WTC11 (cell line): Measurements from ENCODE around the gene PRC1. TPM values are rescaled to one million over a fixed set of nuclear protein-coding genes. Genes with fewer than 3 reads are reported as not detected.
"Not testable (repeated sequence)": the region's sequence is repeated elsewhere in the genome, so short reads cannot be mapped to it uniquely, and the experiment has no call there.

Source experiments
- ATAC-seq: fragments of 200-7000 bp; cut with Tn5 transposase; 2 replicates; pipeline ENCODE4 v1.10.0; 2021; ENCODE audit warnings: mild to moderate bottlenecking, moderate library complexity
- CTCF ChIA-PET: fragments of 300-600 bp; sonication (Branson Sonifier 250); formaldehyde crosslinking; loops from one replicate; lab custom pipeline; 2021; ENCODE audit warnings: antibody characterized with exemption; lab: Charles Lee
- POLR2A ChIA-PET: fragments of 350-600 bp; sonication (Branson Sonifier 250); formaldehyde crosslinking; loops from one replicate; lab custom pipeline; 2021; ENCODE audit warnings: antibody characterized with exemption; lab: Charles Lee
- DNase-seq: peaks from one replicate; pipeline ENCODE4 v3.0.0; 2021; ENCODE audit warnings: low spot score
- H3K27ac Mint-ChIP-seq: 2 replicates; pipeline ENCODE4 v1.8.0; 2021; ENCODE audit warnings: mixed read lengths
- H3K27me3 Mint-ChIP-seq: 2 replicates; pipeline ENCODE4 v1.8.0; 2021; ENCODE audit warnings: low read depth, mild to moderate bottlenecking, moderate library complexity, mixed read lengths
- H3K36me3 Mint-ChIP-seq: 2 replicates; pipeline ENCODE4 v1.8.0; 2021; ENCODE audit warnings: mixed read lengths
- H3K4me1 Mint-ChIP-seq: 2 replicates; pipeline ENCODE4 v1.8.0; 2022; ENCODE audit warnings: mixed read lengths
- H3K4me3 Mint-ChIP-seq: 2 replicates; pipeline ENCODE4 v1.8.0; 2021; ENCODE audit warnings: mild to moderate bottlenecking, moderate library complexity, mixed read lengths
- H3K9me3 Mint-ChIP-seq: 2 replicates; pipeline ENCODE4 v1.8.0; 2021; ENCODE audit warnings: mixed read lengths
- ETV6 ChIP-seq: sonication (generic); formaldehyde crosslinking; IDR thresholded peaks from 2 replicates; pipeline ENCODE4 v1.8.1; 2022; ENCODE audit warnings: mild to moderate bottlenecking, missing genetic modification reagents
- GABPB1 ChIP-seq: sonication (generic); formaldehyde crosslinking; IDR thresholded peaks from 2 replicates; pipeline ENCODE4 v1.8.1; 2023; ENCODE audit warnings: mild to moderate bottlenecking, missing genetic modification reagents
- GRHL2 ChIP-seq: fragments of 250-450 bp; sonication (Bioruptor Pico); IDR thresholded peaks from 2 replicates; pipeline ENCODE4 v1.8.0; 2022; ENCODE audit warnings: mild to moderate bottlenecking, moderate library complexity; ENCODE audit not compliant: insufficient replicate concordance, severe bottlenecking
- KAT7 ChIP-seq: sonication (generic); formaldehyde crosslinking; IDR thresholded peaks from 2 replicates; pipeline ENCODE4 v1.8.1; 2023; ENCODE audit warnings: missing genetic modification reagents, mild to moderate bottlenecking, borderline replicate concordance
- MLX ChIP-seq: sonication (generic); formaldehyde crosslinking; IDR thresholded peaks from 2 replicates; pipeline ENCODE4 v1.8.1; 2023; ENCODE audit warnings: mild to moderate bottlenecking, missing genetic modification reagents, moderate library complexity
- MYBL2 ChIP-seq: sonication (generic); formaldehyde crosslinking; IDR thresholded peaks from 2 replicates; pipeline ENCODE4 v1.8.1; 2023; ENCODE audit warnings: mild to moderate bottlenecking, moderate library complexity, missing genetic modification reagents
- PREB ChIP-seq: sonication (generic); formaldehyde crosslinking; IDR thresholded peaks from 2 replicates; pipeline ENCODE4 v1.8.1; 2022; ENCODE audit warnings: mild to moderate bottlenecking, missing genetic modification reagents, moderate library complexity, borderline replicate concordance
- SP1 ChIP-seq: sonication (generic); formaldehyde crosslinking; conservative IDR thresholded peaks from 2 replicates; pipeline ENCODE4 v1.8.1; 2022; ENCODE audit warnings: missing genetic modification reagents
- TCF7 ChIP-seq: sonication (generic); formaldehyde crosslinking; IDR thresholded peaks from 2 replicates; pipeline ENCODE4 v1.8.0; 2022; ENCODE audit warnings: mild to moderate bottlenecking, low read depth, missing genetic modification reagents, moderate library complexity
- ZBTB43 ChIP-seq: sonication (generic); formaldehyde crosslinking; IDR thresholded peaks from 2 replicates; pipeline ENCODE4 v1.8.1; 2023; ENCODE audit warnings: mild to moderate bottlenecking, missing genetic modification reagents
- ZNF396 ChIP-seq: fragments of 250-450 bp; sonication (Bioruptor Pico); IDR thresholded peaks from 2 replicates; pipeline ENCODE4 v1.8.0; 2021; ENCODE audit warnings: mild to moderate bottlenecking, moderate library complexity, borderline replicate concordance
- ZNF425 ChIP-seq: fragments of 250-450 bp; sonication (Bioruptor Pico); conservative IDR thresholded peaks from 2 replicates; pipeline ENCODE4 v1.9.0; 2021; ENCODE audit warnings: mild to moderate bottlenecking
- ZSCAN18 ChIP-seq: fragments of 250-450 bp; sonication (Bioruptor Pico); IDR thresholded peaks from 2 replicates; pipeline ENCODE4 v2.1.2; 2022; ENCODE audit warnings: mild to moderate bottlenecking, moderate library complexity
- total RNA-seq: library from RNA; stranded (reverse); gene quantifications from 3 replicates; pipeline ENCODE4 v1.2.3, GENCODE V29; 2021

PRC1 gene
- total RNA-seq, 1 experiment from 2014 or later: 130 TPM

GRCh38 chr15:90931575-90931827 is 62.8 kb downstream of the PRC1 start:
- H3K27ac Mint-ChIP-seq: peak overlapping the region; percentile 95
- no peak for TF ChIP-seq SP1 (CRISPR knock-in tag)
- TF ChIP-seq, all 79 proteins: peak for 0
- ATAC-seq (no peak), DNase-seq (no peak)
- Mint-ChIP-seq H3K27me3 (peaks cover 12% of the 10 kb centered on the region), H3K4me1 (peaks cover 21% of the 10 kb centered on the region), H3K4me3 (peak overlapping the region; percentile 95), H3K9me3 (no peaks in the 10 kb centered on the region), H3K36me3 (peaks cover 4% of the 10 kb centered on the region; the same call in 1 of the 2 replicates)
- ChIA-PET CTCF (interaction anchor here (0.6 to 7.7 kb wide), 65 partner anchors 8 to 1813 kb away, joined by 3 to 264 read pairs (median 7); partner anchors contain the start of genes BLM, FES, FURIN and MAN2A2), POLR2A (interaction anchor here (0.5 to 2.3 kb wide), 4 partner anchors 25 to 61 kb away, joined by 3 to 17 read pairs (median 5); partner anchors contain the start of gene MAN2A2)

GRCh38 chr15:90930861-90931574 is 63.3 kb downstream of the PRC1 start:
- H3K4me3 Mint-ChIP-seq: peak overlapping the region; percentile 95
- no peak overlapping the region; the same call in 1 of the 2 replicates for H3K27ac Mint-ChIP-seq
- POLR2A ChIA-PET: interaction anchor here (0.5 to 2.3 kb wide), 4 partner anchors 26 to 62 kb away, joined by 3 to 17 read pairs (median 5); partner anchors contain the start of gene MAN2A2
- TF ChIP-seq ZSCAN18 (CRISPR knock-in tag) (no peak), MYBL2 (CRISPR knock-in tag) (no peak), KAT7 (no peak), GABPB1 (peak; percentile 88)
- H3K27me3 Mint-ChIP-seq: peaks cover 12% of the 10 kb centered on the region
- CTCF ChIA-PET: interaction anchor here (0.6 to 7.7 kb wide), 59 partner anchors 8 to 1813 kb away, joined by 3 to 264 read pairs (median 7); partner anchors contain the start of genes BLM, FES, MAN2A2 and PRC1
- H3K4me1 Mint-ChIP-seq: peaks cover 16% of the 10 kb centered on the region
- no peaks in the 10 kb centered on the region for H3K9me3 Mint-ChIP-seq
- DNase-seq (no peak), ATAC-seq (no peak)
- no peaks in the 10 kb centered on the region; the same call in 1 of the 2 replicates for H3K36me3 Mint-ChIP-seq

GRCh38 chr15:90929246-90930019 is 64.9 kb downstream of the PRC1 start:
- no peak overlapping the region for H3K4me3 Mint-ChIP-seq
- no peaks in the 10 kb centered on the region for H3K9me3 Mint-ChIP-seq
- ChIA-PET CTCF (interaction anchor here (1.2 to 7.0 kb wide), 3 partner anchors 26 to 112 kb away, joined by 3 to 63 read pairs (median 5); partner anchors contain the start of gene MAN2A2), POLR2A (no interaction called here)
- peaks cover 12% of the 10 kb centered on the region for H3K27me3 Mint-ChIP-seq
- no peaks in the 10 kb centered on the region for H3K36me3 Mint-ChIP-seq
- no peak overlapping the region for H3K27ac Mint-ChIP-seq
- DNase-seq (no peak), ATAC-seq (no peak)
- TF ChIP-seq ETV6 (CRISPR knock-in tag) (no peak), GRHL2 (CRISPR knock-in tag) (no peak), ZNF396 (CRISPR knock-in tag) (no peak), ZNF425 (CRISPR knock-in tag) (no peak), TCF7 (CRISPR knock-in tag) (no peak), PREB (CRISPR knock-in tag) (no peak), ZBTB43 (CRISPR knock-in tag) (no peak), MLX (CRISPR knock-in tag) (no peak)
- H3K4me1 Mint-ChIP-seq: peaks cover 12% of the 10 kb centered on the region

GRCh38 chr15:90928106-90928505 is 66.2 kb downstream of the PRC1 start:
- DNase-seq, H3K27me3 Mint-ChIP-seq, H3K9me3 Mint-ChIP-seq, H3K36me3 Mint-ChIP-seq, H3K27ac Mint-ChIP-seq, ATAC-seq, H3K4me3 Mint-ChIP-seq: not testable (repeated sequence)
- H3K4me1 Mint-ChIP-seq: peaks cover 13% of the 10 kb centered on the region
- CTCF ChIA-PET: interaction anchor here (0.7 to 1.2 kb wide), 2 partner anchors 24 to 1377 kb away, joined by 3 to 5 read pairs; partner anchors contain the start of gene MAN2A2
- POLR2A ChIA-PET: interaction anchor here (0.7 kb wide), 1 partner anchor 106 kb away, joined by 3 read pairs; no protein-coding TSS in a partner anchor

GRCh38 chr15:90926766-90927165 is 67.6 kb downstream of the PRC1 start:
- H3K27ac Mint-ChIP-seq, ATAC-seq, H3K4me3 Mint-ChIP-seq, DNase-seq, POLR2A ChIA-PET, H3K36me3 Mint-ChIP-seq, H3K9me3 Mint-ChIP-seq, H3K27me3 Mint-ChIP-seq: not testable (repeated sequence)
- H3K4me1 Mint-ChIP-seq: peaks cover 21% of the 10 kb centered on the region
- CTCF ChIA-PET: interaction anchor here (0.6 to 6.6 kb wide), 2 partner anchors 7 to 1534 kb away, joined by 3 to 75 read pairs; partner anchors contain the start of genes HDDC3 and UNC45A
